Glomerular visceral epithelial cell (primary cell): ENCODE measurements around the gene SGTA.

Source experiments
- DNase-seq: peaks from one replicate; pipeline ENCODE4 v3.0.0-alpha.2; 2016; ENCODE audit errors: extremely low spot score

The SGTA gene

DNA sequence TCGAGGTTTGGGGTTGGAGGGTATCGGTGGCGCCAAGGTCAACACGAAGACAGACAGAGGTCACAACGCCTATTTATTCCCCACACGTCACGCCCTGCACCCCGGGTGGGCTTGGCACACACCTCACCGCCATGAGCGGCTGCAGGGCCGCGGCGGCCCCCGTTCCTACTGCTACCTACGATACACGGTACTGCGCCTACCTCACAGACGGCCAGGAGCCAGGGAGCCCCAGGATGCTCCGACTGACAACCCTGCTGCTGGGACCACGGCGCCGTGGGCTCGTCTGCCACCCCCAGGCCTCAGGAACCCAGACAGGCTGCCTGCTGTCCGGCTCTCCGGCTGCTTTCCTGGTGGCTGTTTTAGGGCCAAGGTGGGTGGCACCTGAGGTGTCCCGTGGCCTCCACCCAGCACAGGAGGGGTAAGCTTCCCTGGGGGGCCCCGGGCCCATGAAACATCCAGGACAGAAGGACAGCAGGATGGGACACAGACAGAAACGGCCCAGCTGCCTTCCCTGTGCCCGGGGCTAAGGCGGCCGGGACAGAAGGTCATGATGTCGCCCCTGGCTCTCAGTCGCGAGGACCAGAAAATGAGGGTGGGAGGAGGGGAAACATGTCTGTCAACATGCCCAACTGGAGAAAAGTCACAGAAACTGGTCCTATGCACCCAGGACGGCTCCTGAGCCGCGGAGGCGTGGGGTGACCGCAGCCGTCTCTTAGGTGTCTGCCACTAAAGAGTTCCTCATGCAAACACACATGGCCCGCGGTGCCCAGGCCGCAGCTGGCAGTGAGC, 28.2 kb downstream of the SGTA start:
- DNase-seq = no peak

GRCh38 chr19:2751438-2751830, 31.6 kb downstream of the SGTA start:
- DNase-seq = no peak

DNA sequence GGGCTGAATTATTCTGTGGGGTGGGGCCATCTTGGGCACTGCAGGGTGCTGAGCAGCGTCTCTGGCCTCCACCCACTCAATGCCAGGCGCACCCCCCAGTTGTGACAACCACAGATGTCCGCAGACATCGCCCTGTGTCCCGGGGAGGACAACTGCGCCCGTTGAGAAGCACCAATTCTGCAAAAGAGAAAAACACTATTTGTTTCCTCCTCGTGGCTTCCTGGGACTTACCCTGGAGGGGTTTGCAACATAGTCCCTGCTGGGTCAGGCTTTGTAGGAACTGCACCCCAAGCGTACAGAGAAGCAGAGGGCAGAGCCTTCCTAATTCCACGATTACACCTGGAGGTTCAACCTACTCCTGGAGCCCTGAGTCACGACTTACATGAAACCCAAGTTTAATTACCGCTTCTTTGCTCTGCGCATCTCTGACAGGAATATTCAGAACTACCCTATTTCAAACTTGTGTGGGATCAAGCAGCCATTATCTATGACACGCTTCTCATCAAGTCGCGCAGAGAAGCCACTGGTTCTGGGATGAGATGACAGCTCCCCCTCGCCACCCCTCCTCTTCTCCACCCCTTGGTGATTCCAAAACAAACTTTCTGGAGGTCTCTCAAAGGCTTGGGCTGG, 32.1 kb downstream of the SGTA start:
- no peak for DNase-seq

DNA sequence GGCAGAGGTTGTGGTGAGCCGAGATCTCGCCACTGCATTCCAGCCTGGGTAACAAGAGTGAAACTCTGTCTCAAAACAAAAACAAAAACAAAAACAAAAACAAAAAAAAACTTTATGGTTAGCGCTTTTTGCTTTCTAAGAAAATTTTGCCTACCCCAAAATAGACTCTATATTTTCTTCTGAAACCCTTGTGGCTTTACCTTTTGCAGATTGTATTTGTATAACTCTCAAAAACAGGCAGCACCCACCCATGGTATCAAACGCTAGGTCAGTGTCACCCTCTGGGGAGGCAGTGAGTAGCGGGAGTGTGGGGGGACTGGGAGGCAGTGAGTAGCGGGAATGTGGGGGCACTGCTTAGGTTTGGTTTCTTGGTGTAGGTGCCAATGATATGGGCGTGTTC, 35.7 kb downstream of the SGTA start:
- DNase-seq = no peak

GRCh38 chr19:2744113-2744512, 39.0 kb downstream of the SGTA start:
- DNase-seq = no peak

- DNase-seq = no peak
Observed at GRCh38 chr19:2743099-2743498, 40.0 kb downstream of the SGTA start.

DNA sequence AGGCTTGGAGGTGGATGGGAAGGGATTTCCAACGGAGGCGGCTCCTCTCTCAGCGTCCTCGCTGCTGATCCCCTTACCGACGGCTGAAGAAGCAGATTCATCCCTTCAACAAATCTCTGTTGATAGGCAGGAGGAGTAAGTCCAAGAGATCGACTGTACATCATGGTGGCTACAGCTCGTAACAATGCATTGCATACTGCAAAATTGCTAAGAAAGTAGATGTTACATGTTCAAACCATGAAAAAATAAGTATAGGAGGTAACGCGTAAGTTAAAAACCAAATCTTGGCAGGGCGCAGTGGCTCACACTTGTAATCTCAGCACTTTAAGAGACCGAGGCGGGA, 42.8 kb downstream of the SGTA start:
- no peak for DNase-seq

- DNase-seq = peak; percentile 99
Observed at GRCh38 chr19:2739602-2740313, 43.3 kb downstream of the SGTA start, which contains the start of gene SLC39A3. TSS of gene SLC39A3 (minus strand) at chr19:2740017. CDS start at chr19:2737257, 2,760 bp downstream.

DNA sequence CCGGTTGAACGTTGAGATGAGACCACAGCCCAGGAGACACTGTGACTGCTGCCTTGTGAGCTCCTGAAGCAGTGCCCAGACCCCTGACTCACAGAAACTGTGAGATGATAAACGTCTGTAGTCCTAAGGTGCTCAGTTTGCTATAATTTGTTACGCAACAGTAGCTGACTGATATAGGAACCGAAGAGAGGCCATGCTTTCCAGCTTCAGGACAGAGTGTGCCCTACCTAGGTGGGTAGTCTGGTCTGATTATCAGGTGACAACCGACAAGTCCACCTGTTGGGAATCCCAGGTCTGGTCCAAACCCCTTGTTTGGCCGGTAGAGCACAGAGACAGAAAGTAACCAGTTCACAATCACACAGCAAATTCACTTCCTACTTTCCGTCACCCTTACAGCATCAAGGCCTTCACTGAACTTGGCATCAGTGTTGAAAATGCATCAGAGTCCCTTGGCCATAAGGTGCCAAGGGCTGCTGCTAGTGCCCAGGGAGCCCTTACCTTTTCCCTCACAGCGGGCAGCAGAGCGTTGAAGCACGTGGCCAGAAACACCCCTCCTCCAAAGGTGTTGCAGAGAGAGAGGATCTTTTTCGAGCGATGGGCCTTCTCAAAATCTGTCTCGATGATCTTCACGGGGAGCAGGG, 46.4 kb downstream of the SGTA start:
- DNase-seq = no peak

DNA sequence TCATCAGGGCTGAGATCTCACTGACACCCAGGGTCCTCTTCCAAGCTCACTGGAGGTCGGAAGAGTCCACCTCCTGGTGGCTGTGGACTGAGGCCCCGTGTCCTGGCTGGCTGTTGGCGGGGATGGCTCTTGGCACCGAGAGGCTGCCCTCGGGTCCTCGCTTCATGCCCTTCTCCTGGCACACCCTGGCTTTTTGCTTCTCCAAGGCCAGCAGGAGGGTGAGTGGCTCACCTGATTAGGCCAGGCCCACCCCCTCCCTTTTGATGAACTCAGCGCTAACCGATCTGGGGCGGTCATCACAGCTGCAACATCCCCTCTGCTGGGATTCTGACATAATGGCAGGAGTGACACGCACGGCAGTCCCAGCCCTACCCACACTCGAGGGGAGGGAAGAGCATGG, 47.7 kb downstream of the SGTA start:
- no peak for DNase-seq

GRCh38 chr19:2734589-2735288, 48.3 kb downstream of the SGTA start:
- no peak for DNase-seq

GRCh38 chr19:2733930-2734588, 49.0 kb downstream of the SGTA start:
- DNase-seq = no peak

DNA sequence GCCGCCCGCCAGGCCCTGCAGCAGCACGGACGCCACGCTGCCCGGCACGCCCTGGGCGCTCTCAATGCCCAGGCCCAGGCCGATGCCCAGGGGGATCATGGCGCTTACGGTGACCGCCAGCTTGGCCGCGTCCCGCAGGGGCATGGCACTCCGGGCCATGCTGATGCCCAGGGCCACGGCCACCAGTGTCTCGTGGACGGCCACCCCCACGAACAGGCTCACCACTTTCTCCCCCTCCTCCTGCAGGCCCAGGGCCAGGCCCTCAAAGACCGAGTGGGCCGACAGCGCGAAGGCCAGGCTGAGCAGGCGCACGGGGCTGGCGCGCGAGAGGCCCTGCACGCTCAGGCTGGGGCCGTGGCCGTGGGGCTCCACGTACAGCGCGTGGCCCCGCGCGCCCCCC, 50.2 kb downstream of the SGTA start:
- no peak for DNase-seq

DNA sequence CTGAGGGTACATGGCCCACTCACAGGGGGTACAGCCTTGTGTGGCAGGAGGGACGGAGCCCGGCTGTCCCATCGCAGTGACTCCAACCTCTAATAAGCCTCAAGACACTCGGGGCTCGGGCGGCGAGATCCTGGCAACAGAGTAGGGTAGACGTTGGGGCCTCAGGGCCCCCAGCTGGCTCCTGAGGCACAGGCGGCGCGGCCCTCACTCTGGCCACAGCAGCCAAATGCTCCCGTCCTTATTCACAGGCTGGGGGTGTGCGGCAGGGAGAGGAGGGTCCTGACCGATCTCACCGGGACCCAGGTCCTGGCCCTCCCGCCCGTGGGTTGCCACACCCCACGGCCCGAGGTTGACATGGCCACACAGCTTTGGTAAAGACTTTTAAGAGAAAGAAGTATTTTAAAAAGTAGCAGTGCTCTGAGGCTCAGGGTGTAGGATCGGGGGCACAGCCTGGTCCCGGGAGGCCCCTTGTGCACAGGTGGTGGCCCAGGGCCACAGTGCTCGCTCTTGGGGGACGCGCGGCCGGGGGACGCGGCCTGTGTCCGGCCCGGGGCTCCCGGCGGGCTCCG, 50.8 kb downstream of the SGTA start:
- no peak for DNase-seq

DNA sequence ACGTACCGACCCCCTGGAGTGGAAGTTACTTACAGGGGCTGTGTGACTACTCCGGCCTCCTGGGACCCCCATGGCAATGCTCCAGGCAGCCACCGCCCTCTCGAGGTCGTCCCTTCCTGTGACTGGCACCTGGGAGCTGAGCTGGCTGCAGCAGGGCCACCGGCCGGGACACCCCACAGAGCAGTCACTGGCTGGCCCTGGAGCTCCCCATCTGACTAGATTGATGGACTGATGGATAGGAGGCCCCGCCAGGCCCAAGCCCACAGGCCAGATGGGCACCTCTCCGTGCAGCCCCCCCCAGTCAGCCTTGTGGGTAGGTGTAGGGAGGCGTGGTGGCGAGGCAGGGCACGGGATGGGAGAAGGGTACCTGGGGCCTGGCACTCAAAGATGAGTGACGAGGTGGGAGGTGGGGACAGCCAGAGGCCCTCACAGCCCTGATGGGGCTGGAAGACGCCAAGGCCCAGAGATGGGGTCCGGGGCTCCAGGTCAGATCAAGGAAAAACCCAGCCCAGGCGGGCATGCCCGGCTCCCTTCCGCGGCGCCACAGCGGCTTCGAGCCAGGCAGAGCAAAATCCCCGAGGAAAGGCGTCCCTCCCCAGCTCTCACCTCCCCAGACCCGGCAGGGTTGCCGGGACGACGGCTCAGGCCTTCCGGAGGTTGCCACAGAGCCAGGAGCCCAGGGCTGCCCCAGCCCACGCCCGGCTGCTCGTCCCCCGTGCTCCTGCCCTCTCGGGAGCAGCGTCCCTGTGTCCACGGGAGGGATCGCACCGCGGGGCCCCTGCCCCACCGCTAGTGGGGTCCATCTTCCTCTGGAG, 51.7 kb downstream of the SGTA start:
- DNase-seq = no peak

- no peak for DNase-seq
Observed at GRCh38 chr19:2729943-2730818, 52.9 kb downstream of the SGTA start.

- no peak for DNase-seq
Observed at GRCh38 chr19:2728783-2729387, 54.2 kb downstream of the SGTA start.

- peak; percentile 24 for DNase-seq
Observed at GRCh38 chr19:2727640-2727944, 55.5 kb downstream of the SGTA start.
